GM19397 (cell line): Measurements from ENCODE around the gene FMNL3.
"Not testable (repeated sequence)": the region's sequence is repeated elsewhere in the genome, so short reads cannot be mapped to it uniquely, and the experiment has no call there.

Experiments used
- ATAC-seq: cut with Tn5 transposase; IDR thresholded peaks from one replicate; pipeline ENCODE4 v1.9.1; 2021; ENCODE audit warnings: mild to moderate bottlenecking, moderate library complexity; ENCODE audit not compliant: unreplicated experiment

The FMNL3 gene

DNA sequence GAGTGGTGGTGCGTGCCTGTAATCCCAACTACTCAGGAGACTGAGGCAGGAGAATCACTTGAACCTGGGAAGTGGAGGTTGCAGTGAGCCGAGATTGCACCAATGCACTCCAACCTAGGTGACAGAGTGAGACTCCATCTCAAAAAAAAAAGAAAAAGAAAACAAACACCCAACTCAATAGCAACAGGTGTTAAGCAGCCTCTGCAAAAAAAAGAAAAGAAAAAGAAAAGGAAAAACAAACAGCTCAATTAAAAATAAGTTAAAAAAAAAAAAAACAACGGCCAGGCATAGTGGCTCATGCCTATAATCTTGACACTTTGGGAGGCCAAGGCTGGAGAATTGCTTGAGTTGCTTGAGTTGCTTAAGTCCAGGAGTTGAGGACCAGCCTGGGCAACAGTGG lies 10.6 kb upstream of the FMNL3 start:
- not testable (repeated sequence) for ATAC-seq

- peak; percentile 73 for ATAC-seq
Measured at GRCh38 chr12:49716553-49716952, 9.3 kb upstream of the FMNL3 start.

DNA sequence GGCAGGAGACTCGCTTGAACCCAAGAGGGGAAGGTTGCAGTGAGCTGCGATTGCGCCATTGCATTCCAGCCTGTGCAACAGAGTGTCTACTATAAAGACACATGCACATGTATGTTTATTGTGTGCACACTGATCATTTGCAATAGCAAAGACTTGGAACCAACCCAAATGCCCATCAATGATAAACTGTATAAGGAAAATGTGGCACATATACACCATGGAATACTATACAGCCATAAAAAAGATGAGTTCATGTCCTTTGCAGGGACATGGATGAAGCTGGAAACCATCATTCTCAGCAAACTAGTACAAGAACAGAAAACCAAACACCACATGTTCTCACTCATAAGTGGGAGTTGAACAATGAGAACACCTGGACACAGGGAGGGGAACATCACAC lies 6.7 kb upstream of the FMNL3 start:
- not testable (repeated sequence) for ATAC-seq

GRCh38 chr12:49708851-49709250 lies 1.6 kb upstream of the FMNL3 start:
- ATAC-seq: no peak

- ATAC-seq: no peak
Measured at GRCh38 chr12:49707812-49708147, 575 bp upstream of the FMNL3 start.

GRCh38 chr12:49706351-49707127 lies 666 bp downstream of the FMNL3 start:
- peak; percentile 12 for ATAC-seq

DNA sequence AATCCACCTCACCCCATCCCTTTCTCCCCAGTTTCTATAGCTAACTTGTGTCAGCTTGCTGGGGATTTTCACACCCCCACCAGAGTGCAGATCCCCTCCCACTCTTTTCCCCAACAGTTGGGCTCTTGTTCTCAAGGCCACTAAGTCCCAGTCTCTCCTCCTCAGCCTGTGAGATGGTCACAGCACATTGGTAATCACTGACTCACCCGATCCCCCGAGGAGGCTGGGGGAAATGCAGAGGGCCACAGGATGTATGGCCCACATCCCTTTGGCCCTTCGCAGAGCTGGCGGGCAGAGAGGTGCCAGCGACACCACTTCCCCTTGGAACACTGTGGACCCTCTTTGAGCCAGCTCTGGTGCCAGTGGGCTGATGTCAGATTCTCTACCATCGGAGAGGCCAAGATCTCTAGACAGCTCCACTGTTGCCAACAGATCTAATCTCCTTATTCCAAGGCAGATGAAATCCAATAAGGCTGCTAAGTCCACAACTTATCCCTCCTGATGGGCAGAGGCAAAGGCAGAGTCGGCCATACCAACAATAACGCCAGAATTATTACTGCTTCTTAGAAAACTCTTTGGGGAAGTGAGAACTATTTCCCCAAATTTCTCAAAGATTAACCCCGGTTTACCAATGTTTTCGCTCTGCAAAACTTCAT lies 1.6 kb downstream of the FMNL3 start:
- ATAC-seq: no peak

GRCh38 chr12:49703647-49704137 lies 3.5 kb downstream of the FMNL3 start:
- no peak for ATAC-seq

GRCh38 chr12:49702676-49703215 lies 4.5 kb downstream of the FMNL3 start:
- ATAC-seq: no peak

DNA sequence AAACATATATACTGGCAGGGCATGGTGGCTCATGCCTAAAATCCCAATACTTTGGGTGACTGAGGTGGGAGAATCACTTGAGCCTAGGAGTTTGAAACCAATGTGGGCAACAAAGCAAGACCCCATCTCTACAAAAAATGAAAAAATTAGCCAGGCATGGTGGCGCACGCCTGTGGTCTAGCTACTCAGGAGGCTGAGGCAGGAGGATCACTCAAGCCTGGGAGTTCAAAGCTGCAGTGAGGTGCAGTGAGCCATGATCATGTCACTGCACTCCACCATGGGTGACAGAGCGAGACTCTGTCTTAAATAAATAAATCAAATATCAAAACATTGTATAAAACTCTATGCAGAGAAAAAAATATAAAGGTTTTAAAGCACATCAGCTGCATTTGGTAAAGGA lies 5.2 kb downstream of the FMNL3 start:
- no peak for ATAC-seq

DNA sequence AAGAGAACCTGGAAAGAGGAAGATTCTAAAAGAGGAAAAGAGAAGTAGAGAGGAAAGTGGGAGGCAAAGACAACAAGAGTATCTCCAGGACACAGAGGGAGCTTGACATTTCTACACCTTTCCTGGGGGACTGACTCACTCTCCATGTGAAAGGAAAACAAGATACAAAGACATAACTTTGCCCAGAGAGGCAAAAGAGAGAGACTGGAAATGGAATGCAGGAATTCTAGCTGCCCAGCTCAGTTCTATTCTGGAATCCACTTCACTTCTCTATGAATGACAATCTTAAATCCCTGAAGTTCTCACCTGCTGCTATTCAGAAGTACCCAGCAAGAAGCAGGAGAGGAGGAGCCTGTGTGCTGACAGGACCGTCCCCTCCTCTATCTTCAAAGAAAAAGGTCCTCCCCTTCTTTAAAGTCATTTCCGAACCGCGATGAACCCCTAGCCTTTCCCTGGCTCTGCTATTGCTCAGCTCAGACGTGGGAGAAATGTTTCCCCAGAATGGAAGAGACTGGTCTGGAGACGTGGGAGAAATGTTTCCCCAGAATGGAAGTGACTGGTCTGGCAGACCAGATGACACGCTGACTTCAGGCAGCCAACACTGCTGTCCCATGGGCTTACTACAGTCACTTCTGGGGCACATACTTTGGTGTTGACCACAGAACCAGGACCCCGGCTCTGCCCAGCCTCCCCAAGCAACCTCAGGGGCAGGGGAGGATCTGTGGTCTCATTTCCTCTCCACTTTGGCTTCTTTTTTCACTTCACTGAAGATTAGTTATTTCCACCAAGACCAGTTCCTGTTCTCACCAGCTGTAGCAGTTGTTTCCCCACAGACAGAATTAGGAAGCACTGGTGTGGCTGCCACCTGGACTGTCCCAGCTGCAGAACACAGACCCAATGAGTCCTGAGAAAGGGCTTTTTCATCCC lies 8.3 kb downstream of the FMNL3 start:
- ATAC-seq: peak; percentile 87

GRCh38 chr12:49697808-49698207 lies 9.4 kb downstream of the FMNL3 start:
- ATAC-seq: no peak

DNA sequence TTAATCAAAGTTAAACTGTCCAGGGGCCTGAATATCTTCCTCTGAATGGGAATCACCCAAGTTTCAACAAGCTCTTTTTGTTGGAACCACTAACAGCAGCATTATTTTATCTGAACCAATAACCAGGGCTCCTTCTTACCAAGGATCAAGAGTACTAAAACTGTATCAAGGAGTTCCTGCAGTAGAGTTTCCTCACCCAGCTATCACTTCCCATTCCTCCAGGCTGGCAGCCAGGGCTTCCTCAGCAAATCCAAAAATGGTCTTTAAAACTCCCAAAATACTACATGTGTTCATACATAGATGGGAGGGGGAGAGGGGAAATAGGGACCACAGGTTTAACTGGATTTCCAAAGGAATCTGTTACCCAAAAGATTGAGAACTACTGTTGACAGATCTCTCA lies 10.5 kb downstream of the FMNL3 start:
- ATAC-seq: no peak

GRCh38 chr12:49693931-49694444 lies 13.2 kb downstream of the FMNL3 start:
- no peak for ATAC-seq

- ATAC-seq: no peak
Measured at GRCh38 chr12:49692851-49693250, 14.4 kb downstream of the FMNL3 start.

- ATAC-seq: no peak
Measured at GRCh38 chr12:49689785-49690184, 17.4 kb downstream of the FMNL3 start.

DNA sequence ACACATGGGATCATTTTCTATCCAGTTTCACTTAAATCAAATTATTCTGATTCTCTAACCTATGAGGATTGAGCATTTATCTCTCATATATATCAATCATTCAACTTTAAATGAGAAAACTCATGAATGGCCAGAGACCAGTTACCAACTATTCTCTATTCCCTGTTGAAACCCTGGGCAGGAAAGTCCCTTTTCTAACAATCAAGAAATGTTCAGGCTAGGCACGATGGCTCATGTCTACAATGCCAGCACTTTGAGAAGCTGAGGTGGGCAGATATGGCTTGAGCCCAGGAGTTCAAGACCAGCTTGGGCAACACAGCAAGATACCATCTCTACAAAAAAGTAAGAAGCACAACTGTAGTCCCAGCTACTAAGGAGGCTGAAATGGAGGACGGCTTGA lies 18.0 kb downstream of the FMNL3 start:
- no peak for ATAC-seq

GRCh38 chr12:49687941-49688340 lies 19.3 kb downstream of the FMNL3 start:
- no peak for ATAC-seq

DNA sequence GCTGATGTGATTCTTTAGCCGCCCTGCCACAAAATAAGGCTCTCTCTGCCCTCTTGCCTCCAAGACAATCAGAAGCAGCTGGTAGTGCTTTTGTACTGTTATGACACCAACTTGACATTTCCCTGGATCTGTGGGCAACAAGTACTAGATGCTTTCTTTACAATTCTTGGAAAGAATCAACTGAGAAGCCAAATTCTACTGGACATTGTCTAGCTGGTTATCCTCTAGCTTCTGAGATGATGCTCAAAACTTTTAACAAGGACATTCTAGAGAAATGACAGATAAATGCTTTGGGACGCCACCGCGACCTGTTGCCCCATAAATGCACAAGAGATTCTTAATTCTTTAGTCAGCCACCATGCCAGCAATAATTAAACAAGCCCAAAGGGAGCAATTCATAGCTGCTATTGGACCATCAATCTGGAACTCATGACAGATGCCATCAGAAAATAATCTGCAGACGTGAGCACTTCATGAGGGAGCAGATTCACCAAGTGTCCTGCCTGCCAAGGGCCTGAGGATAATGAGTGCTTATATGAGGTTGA lies 22.8 kb downstream of the FMNL3 start:
- ATAC-seq: no peak

- ATAC-seq: no peak
Measured at GRCh38 chr12:49683599-49684309, 23.5 kb downstream of the FMNL3 start.
